DMS114 treated with DMSO at 0.1 percent for 48 hours (cell line): ENCODE results near the gene RETN.

Experiments used
- DNase-seq: peaks from one replicate; lab custom pipeline; 2025; ENCODE audit not compliant: unreplicated experiment; lab: John Stamatoyannopoulos, UW

Gene RETN, protein sequence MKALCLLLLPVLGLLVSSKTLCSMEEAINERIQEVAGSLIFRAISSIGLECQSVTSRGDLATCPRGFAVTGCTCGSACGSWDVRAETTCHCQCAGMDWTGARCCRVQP

GRCh38 chr19:7668842-7669241 lies at the start of gene RETN:
Gene RETN, plus strand, starts transcription at chr19:7669049. Its CDS starts 278 bp downstream, at chr19:7669327.
- DNase-seq: no peak

GRCh38 chr19:7619671-7620441 lies 49.0 kb upstream of the RETN start:
- DNase-seq: no peak

DNA sequence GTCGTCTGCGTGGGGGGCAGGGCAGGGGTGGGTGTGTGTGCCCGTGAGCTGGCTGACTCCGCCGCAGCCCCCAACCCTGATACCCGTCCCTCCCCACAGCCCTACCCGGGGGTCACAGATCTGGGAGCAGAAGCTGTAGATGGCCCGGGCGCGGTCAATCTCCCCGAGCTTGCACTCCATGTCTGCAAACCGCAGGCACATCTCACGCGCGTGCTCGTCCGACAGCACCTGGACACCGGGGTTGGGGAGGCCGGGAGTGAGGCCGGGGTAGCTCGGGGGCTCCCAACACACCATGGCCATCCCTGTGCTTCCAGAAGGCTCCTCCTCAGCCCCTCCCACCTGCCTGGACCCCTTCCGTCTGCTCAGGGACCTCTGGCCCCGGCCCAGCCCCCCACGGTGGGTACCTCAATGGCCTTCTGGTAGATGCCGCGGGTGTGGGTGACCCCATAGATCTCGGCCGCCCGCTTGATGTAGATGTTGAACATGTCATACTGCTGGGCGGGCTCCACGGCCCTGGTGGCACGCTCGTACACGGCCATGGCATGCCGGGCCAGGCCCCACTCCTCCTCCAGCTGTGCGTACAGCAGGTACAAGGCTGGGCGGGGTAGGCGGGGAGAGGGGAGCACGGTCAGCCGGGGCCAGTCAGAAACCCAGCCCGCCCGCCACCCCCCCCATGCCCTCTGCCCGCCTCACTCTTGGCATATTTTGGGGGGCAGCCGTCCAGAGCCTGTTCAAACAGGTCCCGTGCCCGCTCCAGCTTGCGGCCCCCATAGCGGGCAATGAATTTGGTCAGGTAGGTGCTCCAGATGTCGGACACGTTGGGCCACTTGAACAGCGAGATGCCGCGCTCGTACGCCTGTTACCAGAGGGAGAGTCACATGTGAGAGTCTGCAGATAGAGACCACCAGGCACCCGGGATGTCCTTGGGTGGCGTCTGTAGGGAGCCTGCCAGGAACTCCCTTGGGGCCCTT lies 48.1 kb upstream of the RETN start:
- DNase-seq: no peak

DNA sequence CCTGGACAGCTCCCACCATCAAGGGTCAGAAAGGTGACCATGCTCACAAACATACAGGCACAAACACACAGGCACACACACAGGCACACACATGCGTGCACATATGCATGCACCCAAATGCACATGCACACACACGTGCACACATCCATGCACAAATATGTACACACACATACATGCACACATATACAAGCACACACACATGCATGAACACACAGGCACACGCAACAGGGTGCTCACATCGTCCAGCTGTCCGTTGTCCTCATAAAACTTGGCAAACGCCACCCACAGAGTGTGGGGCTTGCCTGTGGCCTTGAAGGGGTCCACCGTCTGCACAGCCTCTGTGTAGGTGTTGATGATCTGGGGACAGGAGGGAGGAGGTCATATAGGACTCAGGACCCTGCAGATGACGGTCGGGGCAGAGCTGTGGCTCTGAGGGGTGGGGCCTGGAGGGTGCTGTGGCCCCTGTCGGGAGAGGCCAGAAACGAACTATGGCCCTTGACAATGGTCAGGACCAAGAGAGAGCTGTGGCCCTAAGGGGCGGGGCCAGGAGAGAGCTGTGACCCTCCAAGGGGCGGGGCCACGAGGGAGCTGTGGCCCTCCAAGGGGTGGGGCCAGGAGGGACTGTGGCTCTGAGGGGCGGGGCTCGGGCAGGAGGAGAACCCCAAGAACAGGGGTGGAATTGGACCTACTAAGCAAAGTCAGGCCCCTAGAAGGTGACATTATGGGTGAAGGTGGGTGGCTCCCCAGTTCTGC lies 45.7 kb upstream of the RETN start:
- DNase-seq: no peak

- no peak for DNase-seq
These were observed 44.9 kb upstream of the RETN start for GRCh38 chr19:7623725-7624603.

DNA sequence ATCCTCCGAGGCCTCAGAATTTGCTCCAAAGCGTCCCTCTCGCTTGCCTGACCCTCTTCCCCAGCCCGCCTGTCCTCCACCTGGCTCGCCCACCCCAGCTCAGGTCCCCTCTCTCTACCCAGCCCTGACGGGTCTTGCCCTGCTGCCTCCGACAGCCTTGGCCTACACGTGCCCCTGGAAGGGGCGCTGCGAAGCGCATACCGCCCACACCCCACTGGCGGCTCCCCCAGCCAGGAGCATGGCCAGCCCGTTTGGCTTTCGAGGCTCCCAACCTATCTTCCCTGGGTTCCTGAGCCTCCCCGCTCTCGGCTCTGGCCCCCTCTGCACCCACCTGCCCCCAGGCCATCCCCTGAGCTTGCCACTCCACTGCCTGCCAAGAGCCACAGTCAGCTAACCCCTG lies 44.0 kb upstream of the RETN start:
- DNase-seq: no peak

DNA sequence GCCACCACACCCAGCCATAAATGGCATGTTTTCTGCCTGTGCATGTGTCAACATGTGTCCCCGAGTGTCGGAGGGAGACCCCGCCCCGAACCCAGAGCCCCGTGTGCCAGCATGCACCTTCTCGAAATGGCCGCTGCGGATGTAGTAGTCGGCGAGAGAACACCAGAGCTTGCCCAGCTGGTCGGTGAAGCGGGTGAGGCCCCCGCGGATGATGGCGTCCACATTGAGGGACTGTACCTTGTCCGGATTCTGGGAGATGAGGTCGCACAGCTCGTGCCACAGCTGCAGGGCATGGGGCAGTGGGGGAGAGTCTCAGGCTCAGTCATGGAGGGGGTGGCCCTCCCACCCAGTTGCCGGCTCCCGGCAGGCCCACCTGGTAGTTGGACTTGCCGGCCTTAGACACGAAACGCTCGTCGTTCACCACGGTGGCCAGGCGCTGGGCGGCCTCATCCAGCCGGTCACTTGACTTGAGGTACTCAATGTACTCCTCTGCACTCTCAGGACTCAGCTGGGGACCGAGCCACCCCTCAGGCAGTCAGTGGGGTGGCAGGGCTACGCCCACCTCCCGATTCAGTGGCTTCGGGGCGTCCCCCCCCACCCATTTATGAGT lies 43.0 kb upstream of the RETN start:
- DNase-seq: no peak

- no peak for DNase-seq
These were observed 41.7 kb upstream of the RETN start for GRCh38 chr19:7627166-7627565.

DNA sequence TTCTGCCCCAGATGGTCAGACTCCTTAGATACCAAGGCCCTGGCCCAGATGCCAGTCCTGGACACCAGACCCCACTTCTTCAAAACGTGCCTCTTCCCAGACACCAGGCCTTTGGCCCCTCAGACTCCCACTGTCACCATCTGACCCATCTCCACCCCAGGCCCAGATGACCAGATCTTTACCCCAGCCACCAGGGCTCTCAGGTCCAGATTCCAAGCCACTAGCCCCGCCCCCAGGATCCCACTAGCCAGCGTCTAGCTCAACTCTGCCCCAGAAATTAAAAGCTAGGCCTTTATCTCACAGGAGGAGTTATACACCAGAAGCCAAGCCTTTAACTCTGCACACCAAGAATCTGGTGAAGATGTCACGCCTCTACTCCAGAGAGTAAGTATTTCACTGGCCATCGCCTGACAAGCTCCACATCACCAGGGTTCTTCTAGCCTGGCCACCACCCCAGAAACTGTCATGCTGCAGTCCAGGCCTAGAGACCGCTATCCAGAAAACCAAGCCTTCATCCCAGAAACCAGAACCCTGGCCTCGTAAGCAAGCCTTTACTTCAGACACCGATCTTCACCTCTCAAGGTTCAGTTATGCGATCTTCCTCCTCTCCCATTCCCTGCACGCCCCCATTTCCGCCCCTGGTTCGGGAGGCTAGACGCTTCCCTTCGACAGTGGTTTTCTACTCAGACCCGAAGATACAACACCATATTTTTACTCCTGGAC lies 40.1 kb upstream of the RETN start:
- DNase-seq: no peak

GRCh38 chr19:7629347-7630054 lies 39.3 kb upstream of the RETN start, which contains the start of the genes PET100 and XAB2:
Gene PET100, plus strand, starts transcription at chr19:7629793. Its CDS starts 41 bp downstream, at chr19:7629834.
Gene XAB2, minus strand, starts transcription at chr19:7629545. Its CDS starts 18 bp downstream, at chr19:7629527.
- peak; percentile 94 for DNase-seq

GRCh38 chr19:7631577-7631976 lies 37.3 kb upstream of the RETN start:
- DNase-seq: no peak

GRCh38 chr19:7632340-7633203 lies 36.3 kb upstream of the RETN start:
- DNase-seq: no peak

GRCh38 chr19:7633698-7634097 lies 35.2 kb upstream of the RETN start, which contains the start of gene PCP2:
Gene PCP2, minus strand, starts transcription at chr19:7633719. Its CDS starts 262 bp downstream, at chr19:7633457.
- DNase-seq: no peak

GRCh38 chr19:7635670-7636069 lies 33.2 kb upstream of the RETN start:
- DNase-seq: no peak

- DNase-seq: no peak
These were observed 32.5 kb upstream of the RETN start for GRCh38 chr19:7636317-7636690.

- DNase-seq: peak; percentile 13
These were observed 32.0 kb upstream of the RETN start, which contains the start of gene STXBP2 for GRCh38 chr19:7636691-7637373. Gene STXBP2, plus strand, starts transcription at chr19:7637110. Its CDS starts 40 bp downstream, at chr19:7637150.
